Kidney epithelial cell (primary cell): ENCODE data around the gene GSN. TPM values are rescaled to one million over a fixed set of nuclear protein-coding genes. Genes with fewer than 3 reads are reported as not detected.

Experiments used
- DNase-seq: peaks from one replicate; pipeline ENCODE4 v3.0.0-alpha.2; 2010; ENCODE audit warnings: low read depth
- H3K27me3 ChIP-seq: 2 replicates; pipeline ENCODE4 v1.6.0; 2011; ENCODE audit warnings: low read length; ENCODE audit not compliant: control insufficient read depth, insufficient read depth
- H3K36me3 ChIP-seq: 2 replicates; pipeline ENCODE4 v1.5.1; 2011; ENCODE audit warnings: low read length; ENCODE audit not compliant: control insufficient read depth, insufficient read depth
- H3K4me3 ChIP-seq: 2 replicates; pipeline ENCODE4 v1.5.1; 2011; ENCODE audit warnings: low read depth, mild to moderate bottlenecking, control low read depth, low read length
- total RNA-seq: library from RNA; depleted of rRNA; stranded (reverse); fragments of >200 nt; gene quantifications from 2 replicates; pipeline ENCODE4 v1.2.3, GENCODE V29; 2015
- TF ChIP-seq, protein P1 (sequence below): IDR thresholded peaks from 2 replicates; pipeline ENCODE4 v1.5.1; 2011; ENCODE audit warnings: mild to moderate bottlenecking, moderate library complexity, low read length, control low read depth, inconsistent platforms; ENCODE audit not compliant: insufficient read depth, poor library complexity, severe bottlenecking

Gene GSN
- total RNA-seq, 1 donor from 2014 or later: 163 TPM

DNA sequence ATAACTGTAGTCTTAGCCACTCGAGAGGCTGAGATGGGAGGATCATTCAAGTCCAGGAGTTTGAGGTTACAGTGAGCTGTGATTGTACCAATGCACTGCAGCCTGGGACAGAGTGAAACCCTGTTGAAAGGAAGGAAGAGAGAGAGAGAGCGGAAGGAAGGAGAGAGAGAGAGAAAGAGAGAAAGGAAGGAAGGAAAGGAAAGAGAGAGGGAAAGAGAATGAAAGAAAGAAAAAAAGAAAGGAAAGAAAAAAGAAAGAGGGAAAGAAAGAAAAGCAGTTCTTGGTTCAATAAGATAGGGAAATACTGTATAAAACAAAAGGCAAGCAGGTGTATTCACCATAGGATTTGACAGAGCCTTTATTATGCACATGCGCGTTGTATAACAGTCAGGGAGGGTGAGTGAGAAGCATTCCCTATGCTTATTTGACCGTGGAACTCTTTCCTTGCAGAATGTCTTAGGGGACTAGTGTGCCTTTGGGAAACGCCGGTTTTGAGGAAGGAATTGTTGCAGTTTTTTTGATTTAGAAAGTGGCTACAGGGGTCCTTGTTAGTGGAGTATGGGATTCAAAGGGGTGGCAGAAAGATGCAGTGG is 42.0 kb downstream of the GSN start:
- DNase-seq: no peak
- Histone ChIP-seq H3K36me3 (no peaks in the 10 kb centered on the region), H3K4me3 (no peak overlapping the region), H3K27me3 (no peaks in the 10 kb centered on the region)
- TF ChIP-seq, protein P1, sequence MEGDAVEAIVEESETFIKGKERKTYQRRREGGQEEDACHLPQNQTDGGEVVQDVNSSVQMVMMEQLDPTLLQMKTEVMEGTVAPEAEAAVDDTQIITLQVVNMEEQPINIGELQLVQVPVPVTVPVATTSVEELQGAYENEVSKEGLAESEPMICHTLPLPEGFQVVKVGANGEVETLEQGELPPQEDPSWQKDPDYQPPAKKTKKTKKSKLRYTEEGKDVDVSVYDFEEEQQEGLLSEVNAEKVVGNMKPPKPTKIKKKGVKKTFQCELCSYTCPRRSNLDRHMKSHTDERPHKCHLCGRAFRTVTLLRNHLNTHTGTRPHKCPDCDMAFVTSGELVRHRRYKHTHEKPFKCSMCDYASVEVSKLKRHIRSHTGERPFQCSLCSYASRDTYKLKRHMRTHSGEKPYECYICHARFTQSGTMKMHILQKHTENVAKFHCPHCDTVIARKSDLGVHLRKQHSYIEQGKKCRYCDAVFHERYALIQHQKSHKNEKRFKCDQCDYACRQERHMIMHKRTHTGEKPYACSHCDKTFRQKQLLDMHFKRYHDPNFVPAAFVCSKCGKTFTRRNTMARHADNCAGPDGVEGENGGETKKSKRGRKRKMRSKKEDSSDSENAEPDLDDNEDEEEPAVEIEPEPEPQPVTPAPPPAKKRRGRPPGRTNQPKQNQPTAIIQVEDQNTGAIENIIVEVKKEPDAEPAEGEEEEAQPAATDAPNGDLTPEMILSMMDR: no peak

DNA sequence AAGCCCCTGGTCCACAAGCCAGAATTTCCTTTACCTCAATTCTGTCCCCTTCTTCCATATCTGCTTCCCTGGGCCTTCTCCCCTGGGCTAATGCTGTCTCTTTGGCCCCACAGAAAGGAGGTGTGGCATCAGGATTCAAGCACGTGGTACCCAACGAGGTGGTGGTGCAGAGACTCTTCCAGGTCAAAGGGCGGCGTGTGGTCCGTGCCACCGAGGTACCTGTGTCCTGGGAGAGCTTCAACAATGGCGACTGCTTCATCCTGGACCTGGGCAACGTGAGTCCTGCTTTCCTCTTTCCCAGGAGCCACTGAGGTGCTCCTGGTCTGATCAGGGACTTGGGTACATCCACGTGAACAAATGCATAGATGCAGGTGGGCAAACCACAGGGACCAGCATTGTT is 42.6 kb downstream of the GSN start:
- Histone ChIP-seq H3K27me3 (no peaks in the 10 kb centered on the region), H3K4me3 (no peak overlapping the region), H3K36me3 (no peaks in the 10 kb centered on the region)
- TF ChIP-seq, protein P1: no peak
- no peak for DNase-seq

DNA sequence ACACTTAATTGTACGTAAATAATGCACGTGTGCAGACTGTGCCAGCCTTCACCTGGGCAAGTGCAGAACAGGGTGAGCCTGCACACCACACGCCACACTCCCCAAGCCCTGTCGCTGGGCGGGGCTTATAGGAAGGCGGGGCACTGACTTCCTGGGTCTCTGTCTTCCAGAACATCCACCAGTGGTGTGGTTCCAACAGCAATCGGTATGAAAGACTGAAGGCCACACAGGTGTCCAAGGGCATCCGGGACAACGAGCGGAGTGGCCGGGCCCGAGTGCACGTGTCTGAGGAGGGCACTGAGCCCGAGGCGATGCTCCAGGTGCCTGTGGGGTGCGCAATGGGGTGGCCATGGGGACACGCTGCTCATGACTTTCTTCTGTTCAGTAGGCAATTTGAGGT is 44.2 kb downstream of the GSN start:
- no peak for DNase-seq
- H3K27me3 ChIP-seq: no peaks in the 10 kb centered on the region
- TF ChIP-seq, protein P1: no peak
- no peak overlapping the region for H3K4me3 ChIP-seq
- H3K36me3 ChIP-seq: peaks cover 2% of the 10 kb centered on the region

DNA sequence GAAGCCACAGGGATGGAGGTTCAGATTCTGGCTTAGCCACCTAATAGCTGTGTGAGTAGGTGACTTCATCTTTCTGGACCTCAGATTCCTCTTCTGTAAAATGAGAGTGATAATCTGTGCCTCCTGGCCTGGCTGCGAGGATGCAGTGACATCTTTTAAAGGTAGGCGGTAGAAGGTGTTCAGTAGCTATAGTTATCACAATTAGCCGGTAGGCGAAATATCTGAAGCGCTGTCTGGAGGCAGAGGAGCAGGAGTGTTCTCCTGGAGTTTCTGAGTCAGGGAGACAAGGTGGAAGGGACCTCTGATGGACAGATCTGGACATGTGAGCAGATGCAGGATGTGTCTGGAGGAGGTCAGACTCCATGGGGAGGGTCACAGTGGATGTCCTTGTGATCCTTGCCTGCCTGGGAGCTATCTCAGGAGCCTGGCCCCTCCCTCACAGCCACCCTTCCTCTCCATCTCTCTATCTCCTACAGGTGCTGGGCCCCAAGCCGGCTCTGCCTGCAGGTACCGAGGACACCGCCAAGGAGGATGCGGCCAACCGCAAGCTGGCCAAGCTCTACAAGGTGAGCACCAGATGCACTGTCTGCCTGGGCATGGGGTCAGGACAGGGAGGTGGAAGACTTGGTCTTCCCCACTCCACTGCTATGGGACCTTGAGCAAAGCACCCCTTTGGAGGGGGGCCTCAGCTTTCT is 45.6 kb downstream of the GSN start:
- Histone ChIP-seq H3K27me3 (no peaks in the 10 kb centered on the region), H3K36me3 (peaks cover 2% of the 10 kb centered on the region), H3K4me3 (no peak overlapping the region)
- TF ChIP-seq, protein P1: no peak
- no peak for DNase-seq

DNA sequence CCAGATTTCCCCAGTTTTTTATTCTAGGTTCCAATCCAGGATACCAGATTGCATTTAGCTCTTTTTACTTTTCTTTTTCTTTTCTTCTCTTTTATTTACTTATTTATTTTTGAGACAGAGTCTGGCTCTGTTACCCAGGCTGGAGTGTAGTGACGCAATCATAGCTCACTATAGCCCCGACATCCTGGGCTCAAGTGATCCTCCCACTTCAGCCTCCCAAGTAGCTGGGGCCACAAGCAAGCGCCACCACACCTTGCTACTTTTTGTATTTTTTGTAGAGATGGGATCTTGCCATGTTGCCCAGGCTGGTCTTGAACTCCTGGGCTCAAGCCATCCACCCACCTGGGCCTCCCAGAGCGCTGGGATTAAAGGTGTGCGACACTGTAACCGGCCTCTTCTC is 48.4 kb downstream of the GSN start:
- no peaks in the 10 kb centered on the region for H3K27me3 ChIP-seq
- H3K36me3 ChIP-seq: peaks cover 5% of the 10 kb centered on the region

More for the DNA sequence above, 48.4 kb downstream of the GSN start:
- no peak for DNase-seq
- TF ChIP-seq, protein P1: no peak
- H3K4me3 ChIP-seq: no peak overlapping the region
